Right ventricle myocardium inferior (tissue), 1 donor: ENCODE measurements around the gene PEX14. TPM values are rescaled to one million over a fixed set of nuclear protein-coding genes. Genes with fewer than 3 reads are reported as not detected.
"Not testable (repeated sequence)": the region's sequence is repeated elsewhere in the genome, so short reads cannot be mapped to it uniquely, and the experiment has no call there.

ENCODE experiments used
- ATAC-seq: fragments of 200-7000 bp; cut with Tn5 transposase; one replicate; pipeline ENCODE4 v1.9.1; 2020; ENCODE audit warnings: mild to moderate bottlenecking, moderate library complexity
- DNase-seq: peaks from one replicate; pipeline ENCODE4 v3.0.0; 2021; ENCODE audit errors: missing footprints
- intact Hi-C: fragments of 100-400 bp; cut with DNase I; formaldehyde crosslinking; loops from one replicate; pipeline ENCODE4 v1.11.0; 2022
- long read RNA-seq: library from polyadenylated mRNA; unstranded; transcript quantifications from one replicate; pipeline ENCODE4 v2.0.0, GENCODE V29; 2021
- total RNA-seq: library from RNA; stranded (reverse); fragmentation: NEBNext Ultra II Directional; extraction: Animal tissue kit (Norgen Biotek cat#: 25700); gene quantifications from one replicate; pipeline ENCODE4 v1.2.1, GENCODE V29; 2021
- donor health status: DM: no; HTN: yes; CAD: no; lungs with severe emphysema.

The PEX14 gene, protein sequence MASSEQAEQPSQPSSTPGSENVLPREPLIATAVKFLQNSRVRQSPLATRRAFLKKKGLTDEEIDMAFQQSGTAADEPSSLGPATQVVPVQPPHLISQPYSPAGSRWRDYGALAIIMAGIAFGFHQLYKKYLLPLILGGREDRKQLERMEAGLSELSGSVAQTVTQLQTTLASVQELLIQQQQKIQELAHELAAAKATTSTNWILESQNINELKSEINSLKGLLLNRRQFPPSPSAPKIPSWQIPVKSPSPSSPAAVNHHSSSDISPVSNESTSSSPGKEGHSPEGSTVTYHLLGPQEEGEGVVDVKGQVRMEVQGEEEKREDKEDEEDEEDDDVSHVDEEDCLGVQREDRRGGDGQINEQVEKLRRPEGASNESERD
- 17.8 TPM for total RNA-seq
- long read RNA-seq, transcript PEX14-201 (9 exons, 1,985 nt), result major isoform, 9 of 12 reads
- long read RNA-seq, partial matches to known transcripts, result 2 of 12 reads
- long read RNA-seq, other reads (novel, unspliced or antisense), result 1 of 12 reads

- intact Hi-C loops, result no loop called here
- DNase-seq, result peak; percentile 93
- ATAC-seq, result peak; percentile 93
Measured at GRCh38 chr1:10474613-10475507, at the start of gene PEX14. TSS of gene PEX14 (plus strand) at chr1:10474950. CDS start at chr1:10474967, 17 bp downstream.

GRCh38 chr1:10425826-10426534 is 48.8 kb upstream of the PEX14 start:
- intact Hi-C loops, DNase-seq, ATAC-seq: not testable (repeated sequence)

GRCh38 chr1:10426535-10426848 is 48.3 kb upstream of the PEX14 start:
- DNase-seq, ATAC-seq, intact Hi-C loops: not testable (repeated sequence)

DNA sequence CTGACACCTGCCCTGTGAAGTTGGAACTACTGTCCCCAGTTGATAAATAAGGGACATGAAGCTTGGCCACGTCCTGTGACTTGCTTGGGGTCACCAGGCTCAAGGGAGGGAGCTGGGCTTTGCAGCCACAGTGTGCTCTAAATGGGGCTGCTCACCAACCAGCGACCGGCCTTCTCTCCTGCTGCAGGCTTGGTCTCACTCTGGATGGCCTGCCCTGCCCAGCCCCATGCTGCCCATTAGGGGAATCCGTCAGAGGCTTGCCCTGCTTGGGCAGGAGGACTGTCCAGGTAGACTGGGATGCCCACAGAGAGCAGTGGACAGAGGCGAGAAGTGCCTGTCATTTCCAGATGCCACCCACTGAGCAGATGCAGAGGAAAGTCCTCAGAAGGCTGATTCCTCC is 45.8 kb upstream of the PEX14 start:
- DNase-seq (no peak), ATAC-seq (no peak)
- intact Hi-C loops, result loop anchor here (2.0 kb wide), 2 partner anchors 52 to 218 kb away; partner anchors contain the start of gene KIF1B

GRCh38 chr1:10429868-10430215 is 44.9 kb upstream of the PEX14 start:
- DNase-seq (no peak), ATAC-seq (no peak)
- intact Hi-C loops, result loop anchor here (1.0 to 2.0 kb wide), 3 partner anchors 53 to 219 kb away; partner anchors contain the start of gene KIF1B

DNA sequence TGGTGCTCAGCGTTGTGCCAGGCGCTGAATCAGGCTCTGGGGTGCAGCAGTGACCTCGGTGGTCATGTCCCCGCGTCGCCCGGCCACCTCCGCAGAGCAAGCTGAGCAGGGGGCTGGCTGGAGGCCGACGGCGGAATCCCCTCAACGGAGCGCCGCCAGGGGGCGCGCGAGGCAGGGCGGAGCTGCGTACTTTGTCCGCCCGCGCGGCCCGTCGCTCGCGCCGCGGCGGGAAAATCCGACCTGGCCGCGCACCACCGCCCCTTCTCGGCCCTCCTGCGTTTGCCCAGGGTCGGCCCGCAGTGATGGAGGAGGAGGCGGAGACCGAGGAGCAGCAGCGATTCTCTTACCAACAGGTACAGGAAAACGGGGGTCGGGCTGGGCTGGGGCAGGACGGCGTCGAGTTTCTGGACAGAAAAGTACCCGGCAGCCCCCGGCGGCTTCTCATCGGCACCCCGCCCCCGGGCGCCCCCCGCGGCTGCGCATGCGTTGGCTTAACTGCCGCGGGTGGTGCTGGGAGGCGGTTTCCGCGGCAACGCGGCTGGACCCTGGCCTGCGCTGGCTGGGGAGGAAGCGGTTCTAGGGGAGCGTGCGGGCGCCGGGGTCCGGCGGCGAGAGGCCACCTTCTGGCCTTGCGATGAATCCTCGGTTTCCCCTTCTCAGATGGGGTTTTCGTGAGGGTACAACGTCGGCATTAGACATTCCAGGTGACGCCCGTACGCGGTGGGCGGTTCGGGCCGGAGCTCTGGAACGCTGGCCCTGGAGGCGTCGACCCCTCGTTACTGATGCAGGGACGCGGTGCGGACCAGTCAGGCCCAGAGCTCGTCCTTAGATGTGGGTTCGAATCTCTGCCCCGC is 44.3 kb upstream of the PEX14 start, which contains the start of gene CENPS:
Gene CENPS (plus strand): TSS at position 218 of the 854 bp plus-strand sequence. CDS start 85 bp downstream, at position 303.
- intact Hi-C loops, result loop anchor here (1.0 kb wide), 1 partner anchor 64 kb away; no protein-coding TSS in a partner anchor
- DNase-seq (peak; percentile 96), ATAC-seq (peak; percentile 97)

GRCh38 chr1:10431070-10431730 is 43.5 kb upstream of the PEX14 start:
- no peak for DNase-seq
- ATAC-seq, result no peak
- intact Hi-C loops, result no loop called here

DNA sequence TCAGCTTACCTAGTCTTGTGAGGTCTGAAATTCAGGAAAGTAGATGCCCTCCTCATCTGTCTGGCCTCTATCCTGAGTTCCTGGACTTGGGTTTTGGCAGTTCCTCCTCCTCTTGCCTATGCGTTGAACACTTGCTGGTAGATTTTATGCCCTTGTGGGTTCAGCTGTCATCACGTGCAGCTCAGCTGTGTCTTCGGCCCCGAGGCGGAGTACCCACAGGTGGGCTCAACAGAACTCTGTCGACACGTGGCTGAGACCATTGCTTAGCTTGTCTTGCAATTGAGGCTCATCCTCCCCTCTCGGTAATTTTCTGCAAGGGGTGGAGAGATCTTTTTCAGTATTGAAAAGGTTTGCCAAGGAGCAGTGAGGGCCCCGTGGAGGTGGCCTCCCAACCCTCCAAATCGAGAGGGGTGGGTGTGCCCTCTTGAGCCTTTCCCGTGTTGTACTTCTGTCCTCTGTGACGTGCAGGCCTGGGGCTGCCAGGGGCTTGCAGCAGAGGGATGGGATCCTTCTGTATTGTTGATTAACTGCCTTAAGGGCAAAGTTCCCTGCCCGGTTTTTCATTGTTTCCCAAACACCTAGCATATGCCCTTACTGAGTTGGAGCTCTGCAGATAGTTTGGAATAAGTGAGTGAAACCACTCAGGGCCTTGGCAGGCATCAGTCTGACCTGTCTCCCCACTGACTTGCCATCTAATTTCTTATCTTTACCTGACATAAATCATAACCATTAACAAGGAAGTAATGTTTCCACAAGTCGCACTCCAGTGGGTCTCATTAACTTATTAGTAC is 41.6 kb upstream of the PEX14 start:
- no peak for ATAC-seq
- DNase-seq, result no peak
- intact Hi-C loops, result no loop called here

GRCh38 chr1:10433790-10434189 is 41.0 kb upstream of the PEX14 start:
- ATAC-seq (no peak), DNase-seq (no peak)
- intact Hi-C loops, result no loop called here

- intact Hi-C loops, result no loop called here
- ATAC-seq (no peak), DNase-seq (no peak)
Measured at GRCh38 chr1:10434590-10434989, 40.2 kb upstream of the PEX14 start.

- intact Hi-C loops, result no loop called here
- no peak for ATAC-seq
Measured at GRCh38 chr1:10437052-10437451, 37.7 kb upstream of the PEX14 start.

GRCh38 chr1:10438677-10439163 is 36.0 kb upstream of the PEX14 start:
- intact Hi-C loops, result no loop called here
- DNase-seq, result no peak
- ATAC-seq, result no peak

More at GRCh38 chr1:10437052-10437451, 37.7 kb upstream of the PEX14 start:
- DNase-seq, result no peak

GRCh38 chr1:10440305-10440704 is 34.4 kb upstream of the PEX14 start:
- ATAC-seq, result no peak

DNA sequence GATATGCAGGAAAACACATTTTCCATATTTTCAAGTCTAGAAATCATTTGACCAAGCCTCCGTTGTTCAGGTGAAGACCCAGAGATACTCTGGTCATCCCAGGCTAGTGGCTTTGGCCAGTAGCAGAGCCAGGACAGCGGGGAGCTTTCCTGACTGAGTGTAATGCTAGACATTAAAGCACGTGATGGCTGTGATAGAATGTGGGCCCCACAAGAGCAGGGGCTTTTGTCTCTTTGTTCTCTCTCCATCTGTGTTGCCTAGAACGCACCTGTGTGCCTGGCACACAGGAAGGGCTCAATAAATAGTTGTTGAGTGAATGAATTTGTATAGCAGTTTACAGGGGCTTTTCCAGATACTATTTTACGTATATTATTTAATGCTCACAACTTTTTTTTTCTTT is 34.0 kb upstream of the PEX14 start:
- DNase-seq (no peak), ATAC-seq (no peak)
- intact Hi-C loops, result no loop called here

More at GRCh38 chr1:10440305-10440704, 34.4 kb upstream of the PEX14 start:
- no peak for DNase-seq
- intact Hi-C loops, result no loop called here

- intact Hi-C loops, result no loop called here
- DNase-seq (no peak), ATAC-seq (no peak)
Measured at GRCh38 chr1:10444248-10444647, 30.5 kb upstream of the PEX14 start.

- ATAC-seq (no peak), DNase-seq (no peak)
- intact Hi-C loops, result no loop called here
Measured at GRCh38 chr1:10444795-10445397, 29.9 kb upstream of the PEX14 start.
